Body of pancreas (tissue), 4 donors: ENCODE results near the gene CA12. TPM values are rescaled to one million over a fixed set of nuclear protein-coding genes. Genes with fewer than 3 reads are reported as not detected.

Experiments used
- ATAC-seq: fragments of 150-250 bp; one replicate; pipeline ENCODE4 v1.9.1; 2016
- DNase-seq, 4 donors: peaks; one replicate each; pipeline ENCODE4 v3.0.0-alpha.2; 2019
- H3K27ac ChIP-seq, 4 donors: fragments of 200-600 bp; sonication (generic); 1 replicate in 3 of 4; 2 replicates in 1 of 4; pipeline versions ENCODE4 v1.5.1 to v1.6.1; 2016 to 2019; ENCODE audit warnings: mild to moderate bottlenecking in 1 of 4, mixed read lengths in 1 of 4, moderate library complexity in 1 of 4
- H3K27me3 ChIP-seq, 2 donors: fragments of 200-600 bp; sonication (generic); one replicate each; pipeline ENCODE4 v1.6.0; 2016; ENCODE audit warnings: mild to moderate bottlenecking in 1 of 2
- H3K36me3 ChIP-seq, 2 donors: fragments of 200-600 bp; sonication (generic); replicated peaks in 1 of 2; 2 replicates each; pipeline ENCODE4 v1.5.1; 2016; ENCODE audit warnings: low read depth in 2 of 2; ENCODE audit not compliant: insufficient read depth in 1 of 2
- H3K4me1 ChIP-seq: fragments of 200-600 bp; sonication (generic); one replicate; pipeline ENCODE4 v1.6.0; 2016
- H3K4me3 ChIP-seq, 2 donors: fragments of 200-600 bp; sonication (generic); 1 replicate in 1 of 2; 2 replicates in 1 of 2; pipeline ENCODE4 v1.5.1; 2016 to 2019
- H3K9me3 ChIP-seq, 3 donors: fragments of 200-600 bp; sonication (generic); 1 replicate in 2 of 3; 2 replicates in 1 of 3; pipeline ENCODE4 v1.5.1; 2016
- CTCF ChIP-seq, 7 experiments: fragments of 450-650 bp in 4 of 7; fragments of 200-600 bp in 3 of 7; sonication (generic) in 3 of 7; IDR thresholded peaks; one replicate each; pipeline ENCODE4 v1.5.1; 2016 to 2019; ENCODE audit warnings: antibody characterized with exemption in 7 of 7
- POLR2A ChIP-seq, 3 donors: fragments of 450-650 bp; IDR thresholded peaks; one replicate each; pipeline ENCODE4 v1.6.1; 2016; ENCODE audit warnings: antibody characterized with exemption in 3 of 3, mild to moderate bottlenecking in 2 of 3
- WGBS, 2 donors: methylation state at CpG; one replicate each; pipeline ENCODE4 v1.1.5; 2017; 5-methylcytosine and 5-hydroxymethylcytosine counted together
- intact Hi-C: fragments of 100-400 bp; cut with DNase I; formaldehyde crosslinking; loops from one replicate; pipeline ENCODE4 v1.15.1; 2023
- total RNA-seq, 2 donors: library from RNA; depleted of rRNA; stranded (reverse); fragments of >200 nt; gene quantifications; one replicate each; pipeline ENCODE4 v1.1.0, GENCODE V29; 2016

Gene CA12
- total RNA-seq, 2 donors from 2014 or later: 16.1 to 25.7 TPM

- 80 to 95% methylated on average over 4 of the region's 4 CpGs for WGBS, 2 donors
These were observed 44.6 kb downstream of the CA12 start for GRCh38 chr15:63337046-63337445.

GRCh38 chr15:63335543-63336240 is 46.0 kb downstream of the CA12 start:
- no peak for TF ChIP-seq POLR2A (IDR thresholded peaks at IDR 0.05)
- TF ChIP-seq CTCF (IDR thresholded peaks at IDR 0.05): no peak
- DNase-seq: no peak
- Histone ChIP-seq H3K36me3 (no peaks in the 10 kb centered on the region), H3K4me1 (no peaks in the 10 kb centered on the region), H3K27ac (no peak overlapping the region), H3K9me3 (no peaks in the 10 kb centered on the region), H3K27me3 (no peaks in the 10 kb centered on the region), H3K4me3 (no peak overlapping the region)
- ATAC-seq: no peak
- WGBS, 2 donors: 84 to 89% methylated on average over 6 to 8 of the region's 8 CpGs
- intact Hi-C loops: no loop called here

More at GRCh38 chr15:63337046-63337445, 44.6 kb downstream of the CA12 start:
- no peak overlapping the region for H3K4me3 ChIP-seq
- ATAC-seq (no peak), DNase-seq (no peak)
- no peaks in the 10 kb centered on the region for H3K9me3 ChIP-seq
- no peaks in the 10 kb centered on the region for H3K27me3 ChIP-seq
- H3K27ac ChIP-seq: no peak overlapping the region
- H3K4me1 ChIP-seq: no peaks in the 10 kb centered on the region
- H3K36me3 ChIP-seq: no peaks in the 10 kb centered on the region
- intact Hi-C loops: no loop called here
- TF ChIP-seq CTCF (IDR thresholded peaks at IDR 0.05): no peak
- TF ChIP-seq POLR2A (IDR thresholded peaks at IDR 0.05): no peak

- ATAC-seq (no peak), DNase-seq (no peak)
- H3K27me3 ChIP-seq: no peaks in the 10 kb centered on the region
- 92 to 100% methylated on average over 1 to 2 of the region's 2 CpGs for WGBS, 2 donors
- intact Hi-C loops: no loop called here
- H3K27ac ChIP-seq: no peak overlapping the region
- H3K4me3 ChIP-seq: no peak overlapping the region
- H3K4me1 ChIP-seq: no peaks in the 10 kb centered on the region
- no peak for TF ChIP-seq CTCF (IDR thresholded peaks at IDR 0.05)
- no peaks in the 10 kb centered on the region for H3K9me3 ChIP-seq
- H3K36me3 ChIP-seq: no peaks in the 10 kb centered on the region
These were observed 46.8 kb downstream of the CA12 start for GRCh38 chr15:63334821-63335220.

- no peak for ATAC-seq
- no peaks in the 10 kb centered on the region for H3K36me3 ChIP-seq
- no peak overlapping the region for H3K27ac ChIP-seq
- H3K4me3 ChIP-seq: no peak overlapping the region
- no peaks in the 10 kb centered on the region for H3K9me3 ChIP-seq
- WGBS, 2 donors: 56 to 66% methylated on average over 9 of the region's 9 CpGs
- intact Hi-C loops: no loop called here
- H3K4me1 ChIP-seq: no peaks in the 10 kb centered on the region
- no peak for TF ChIP-seq CTCF (IDR thresholded peaks at IDR 0.05)
- DNase-seq: no peak
- no peaks in the 10 kb centered on the region for H3K27me3 ChIP-seq
These were observed 49.1 kb downstream of the CA12 start for GRCh38 chr15:63332367-63333124.
